Measurements from ENCODE around the gene IL33.

Gene IL33

GRCh38 chr9:6216002-6216401 is 395 bp downstream of the IL33 start:
- H3K4me3 ChIP-seq (ENCODE audit: low read length): no peak overlapping the region
- TF ChIP-seq CTCF (conservative IDR thresholded peaks at IDR 0.05; ENCODE audit: low read depth, low read length): no peak
- no peak for DNase-seq (ENCODE audit: low read depth)

DNA sequence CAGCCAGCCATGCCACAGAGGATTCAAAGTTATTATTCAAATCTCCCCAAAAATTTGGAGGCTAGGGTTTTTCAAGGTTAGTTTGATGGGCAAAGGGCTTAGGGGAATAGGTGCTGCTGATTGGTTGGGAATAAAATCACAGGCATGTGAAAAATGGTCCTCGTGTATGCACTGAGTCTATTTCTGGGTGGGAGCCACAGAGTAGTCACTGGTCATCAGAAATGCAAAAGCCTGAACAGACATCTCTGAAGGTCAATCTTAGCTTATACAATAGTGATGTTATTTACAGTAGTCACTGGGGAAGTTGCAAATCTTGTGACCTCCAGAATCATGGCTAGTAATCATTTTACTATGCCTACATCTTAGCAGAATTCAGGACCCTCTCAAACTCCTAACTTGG is 1.3 kb downstream of the IL33 start:
- no peak for DNase-seq (ENCODE audit: low read depth)
- TF ChIP-seq CTCF (conservative IDR thresholded peaks at IDR 0.05; ENCODE audit: low read depth, low read length): no peak
- H3K4me3 ChIP-seq (ENCODE audit: low read length): no peak overlapping the region

GRCh38 chr9:6218099-6218502 is 2.5 kb downstream of the IL33 start:
- DNase-seq (ENCODE audit: low read depth): peak; percentile 71
- H3K4me3 ChIP-seq (ENCODE audit: low read length): no peak overlapping the region
- TF ChIP-seq CTCF (conservative IDR thresholded peaks at IDR 0.05; ENCODE audit: low read depth, low read length): no peak

DNA sequence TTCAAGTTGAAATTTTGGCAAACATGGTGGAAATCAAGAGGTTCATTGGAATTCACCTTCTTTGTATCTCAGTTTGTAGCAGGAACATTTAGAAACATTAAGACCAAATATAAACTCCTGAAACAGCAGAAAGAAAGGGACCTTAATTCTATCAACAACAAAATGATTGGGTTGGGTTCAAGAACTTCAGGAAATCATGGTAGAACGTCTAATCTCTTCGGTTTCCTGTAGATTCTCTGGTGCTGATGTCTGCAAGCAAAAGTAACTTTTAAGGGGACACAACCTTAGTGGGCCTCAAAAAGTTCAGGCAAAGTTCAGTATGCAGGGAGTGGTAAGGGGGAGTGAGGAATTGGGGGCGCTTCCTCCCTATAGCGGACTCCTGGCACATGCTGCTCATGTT is 3.4 kb downstream of the IL33 start:
- no peak overlapping the region for H3K4me3 ChIP-seq (ENCODE audit: low read length)
- DNase-seq (ENCODE audit: low read depth): no peak
- TF ChIP-seq CTCF (conservative IDR thresholded peaks at IDR 0.05; ENCODE audit: low read depth, low read length): no peak

DNA sequence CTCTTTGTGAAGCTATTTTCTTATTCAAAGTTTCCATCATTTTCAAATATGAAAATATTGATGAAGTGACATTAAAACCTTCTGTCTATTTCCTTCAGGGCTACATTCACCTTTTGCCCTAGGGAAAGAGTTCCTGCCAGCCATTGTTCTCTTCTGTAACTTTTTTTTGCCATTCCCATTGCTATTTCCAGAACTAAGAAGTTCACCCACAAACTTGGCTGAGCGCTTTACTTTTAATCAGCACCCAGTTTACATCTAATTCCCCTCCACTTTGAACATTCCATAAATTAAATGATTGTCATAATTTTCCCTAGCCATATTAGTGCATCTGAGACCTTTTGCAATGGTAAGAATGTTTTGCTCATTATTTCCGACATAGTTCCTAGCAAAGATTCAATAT is 4.4 kb downstream of the IL33 start:
- TF ChIP-seq CTCF (conservative IDR thresholded peaks at IDR 0.05; ENCODE audit: low read depth, low read length): no peak
- no peak overlapping the region for H3K4me3 ChIP-seq (ENCODE audit: low read length)
- DNase-seq (ENCODE audit: low read depth): peak; percentile 54

- peak; percentile 91 for DNase-seq (ENCODE audit: low read depth)
- TF ChIP-seq CTCF (conservative IDR thresholded peaks at IDR 0.05; ENCODE audit: low read depth, low read length): no peak
- no peak overlapping the region for H3K4me3 ChIP-seq (ENCODE audit: low read length)
Observed at GRCh38 chr9:6224393-6225154, 9.0 kb downstream of the IL33 start.

GRCh38 chr9:6226696-6227095 is 11.1 kb downstream of the IL33 start:
- DNase-seq (ENCODE audit: low read depth): peak; percentile 71
- no peak for TF ChIP-seq CTCF (conservative IDR thresholded peaks at IDR 0.05; ENCODE audit: low read depth, low read length)
- no peak overlapping the region for H3K4me3 ChIP-seq (ENCODE audit: low read length)
